Peyer's patch (tissue), 4 donors: ENCODE data around the gene ZSCAN21. TPM values are rescaled to one million over a fixed set of nuclear protein-coding genes. Genes with fewer than 3 reads are reported as not detected.

Experiments used
- DNase-seq, 3 donors: peaks; one replicate each; pipeline ENCODE4 v3.0.0-alpha.2; 2017 to 2019
- H3K27ac ChIP-seq, 4 donors: fragments of 200-600 bp; sonication (generic); one replicate each; pipeline ENCODE4 v1.5.1; 2016 to 2019
- H3K27me3 ChIP-seq, 2 donors: fragments of 200-600 bp; sonication (generic); one replicate each; pipeline ENCODE4 v1.5.1; 2019
- H3K36me3 ChIP-seq, 3 donors: fragments of 200-600 bp; sonication (generic); one replicate each; pipeline ENCODE4 v1.5.1; 2016 to 2019
- H3K4me1 ChIP-seq, 4 donors: fragments of 200-600 bp; sonication (generic); one replicate each; pipeline ENCODE4 v1.5.1; 2016 to 2019
- H3K4me3 ChIP-seq, 4 donors: fragments of 200-600 bp; sonication (generic); 1 replicate in 3 of 4; 2 replicates in 1 of 4; pipeline ENCODE4 v1.5.1; 2016 to 2019; ENCODE audit warnings: mild to moderate bottlenecking in 1 of 4
- H3K9me3 ChIP-seq, 4 donors: fragments of 200-600 bp; sonication (generic); one replicate each; pipeline ENCODE4 v1.5.1; 2016 to 2019; ENCODE audit warnings: mild to moderate bottlenecking in 1 of 4
- CTCF ChIP-seq, 6 experiments: fragments of 450-650 bp in 4 of 6; fragments of 200-600 bp in 2 of 6; sonication (generic) in 1 of 6; IDR thresholded peaks; one replicate each; pipeline ENCODE4 v1.5.1; 2017 to 2019; ENCODE audit warnings: antibody characterized with exemption in 6 of 6, mild to moderate bottlenecking in 3 of 6, moderate library complexity in 1 of 6
- POLR2A ChIP-seq, 2 donors: fragments of 450-650 bp; IDR thresholded peaks; one replicate each; pipeline ENCODE4 v1.5.1; 2017; ENCODE audit warnings: antibody characterized with exemption in 2 of 2, mild to moderate bottlenecking in 2 of 2, moderate library complexity in 2 of 2
- total RNA-seq, 4 donors: library from RNA; depleted of rRNA; stranded (reverse); fragments of >200 nt; gene quantifications; one replicate each; pipeline ENCODE4 v1.1.0, GENCODE V29; 2016

ZSCAN21 gene
- total RNA-seq, 4 donors from 2014 or later = 8.4 to 30.5 (median 12.0) TPM

- Histone ChIP-seq H3K27ac (no peak overlapping the region), H3K4me3 (no peak overlapping the region), H3K36me3 (peaks cover 5 to 76% (median 14%) of the 10 kb centered on the region in 3 donors), H3K9me3 (peaks cover 0 to 25% (median 11%) of the 10 kb centered on the region in 4 donors), H3K27me3 (no peaks in the 10 kb centered on the region), H3K4me1 (peaks cover 0 to 41% (median 4%) of the 10 kb centered on the region in 4 donors)
- TF ChIP-seq POLR2A (IDR thresholded peaks at IDR 0.05) (no peak), CTCF (IDR thresholded peaks at IDR 0.05) (no peak)
- DNase-seq = no peak
Measured at GRCh38 chr7:100075418-100075817, 25.8 kb downstream of the ZSCAN21 start.

DNA sequence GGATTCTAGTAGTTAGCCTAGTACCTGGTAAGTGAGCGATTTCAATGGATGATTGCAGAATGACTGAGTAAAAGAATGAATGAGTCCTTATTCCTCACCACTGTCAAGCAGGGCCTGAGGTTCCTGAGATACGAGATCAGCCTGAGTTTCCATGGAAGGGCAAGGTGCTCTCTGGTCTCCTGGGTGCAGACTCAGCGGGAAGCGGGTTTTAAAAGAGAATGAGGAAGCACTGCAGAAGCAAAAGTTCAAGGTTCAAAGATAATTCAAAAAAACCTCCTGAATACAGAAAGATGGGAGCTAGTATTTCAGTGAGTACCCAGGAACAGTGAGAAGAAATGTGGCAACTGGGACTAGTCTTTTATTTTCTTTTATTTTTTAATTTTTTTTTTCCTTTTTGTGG, 27.6 kb downstream of the ZSCAN21 start:
- Histone ChIP-seq H3K4me3 (no peak overlapping the region), H3K27ac (peak overlapping the region in 3 of 4 donors; percentile 26 to 90 (median 47)), H3K27me3 (no peaks in the 10 kb centered on the region), H3K4me1 (peaks cover 0 to 44% (median 7%) of the 10 kb centered on the region in 4 donors), H3K36me3 (peaks cover 0 to 58% (median 8%) of the 10 kb centered on the region in 3 donors), H3K9me3 (peaks cover 0 to 9% (median under 1%) of the 10 kb centered on the region in 4 donors)
- DNase-seq = peak in 1 of 3 donors; percentile 71
- TF ChIP-seq CTCF (IDR thresholded peaks at IDR 0.05) = no peak
- no peak for TF ChIP-seq POLR2A (IDR thresholded peaks at IDR 0.05)

- H3K4me3 ChIP-seq = peak overlapping the region in 2 of 4 donors; percentile 86 to 90
- H3K27me3 ChIP-seq = no peaks in the 10 kb centered on the region
- TF ChIP-seq POLR2A (IDR thresholded peaks at IDR 0.05) = peak; percentile 69 to 91
- TF ChIP-seq CTCF (IDR thresholded peaks at IDR 0.05) = no peak
- H3K4me1 ChIP-seq = peaks cover 0 to 48% (median 12%) of the 10 kb centered on the region in 4 donors
- no peaks in the 10 kb centered on the region for H3K9me3 ChIP-seq
- DNase-seq = peak in 2 of 3 donors; percentile 73 to 86
- peaks cover 0 to 40% (median 2%) of the 10 kb centered on the region in 3 donors for H3K36me3 ChIP-seq
- H3K27ac ChIP-seq = peak overlapping the region in 3 of 4 donors; percentile 90 to 94 (median 91)
Measured at GRCh38 chr7:100079024-100079560, 29.5 kb downstream of the ZSCAN21 start.

GRCh38 chr7:100080907-100081534, 31.4 kb downstream of the ZSCAN21 start:
- Histone ChIP-seq H3K27ac (peak overlapping the region; percentile 82 to 94 (median 90)), H3K4me1 (peaks cover 0 to 48% (median 12%) of the 10 kb centered on the region in 4 donors), H3K9me3 (no peaks in the 10 kb centered on the region), H3K27me3 (no peaks in the 10 kb centered on the region), H3K4me3 (peak overlapping the region; percentile 76 to 96 (median 88)), H3K36me3 (peaks cover 0 to 20% (median 0%) of the 10 kb centered on the region in 3 donors)
- no peak for DNase-seq
- TF ChIP-seq CTCF (IDR thresholded peaks at IDR 0.05) (no peak), POLR2A (IDR thresholded peaks at IDR 0.05) (no peak)

GRCh38 chr7:100081535-100082102, 32.0 kb downstream of the ZSCAN21 start, which contains the start of gene ZNF3:
Gene ZNF3, minus strand, starts transcription at chr7:100081723. Its CDS starts 4,366 bp downstream, at chr7:100077357.
- H3K9me3 ChIP-seq = no peaks in the 10 kb centered on the region
- peaks cover 0 to 14% (median 0%) of the 10 kb centered on the region in 3 donors for H3K36me3 ChIP-seq
- DNase-seq = peak; percentile 97 to 99 (median 98)
- TF ChIP-seq POLR2A (IDR thresholded peaks at IDR 0.05) (peak; percentile 80 to 87), CTCF (IDR thresholded peaks at IDR 0.05) (peak; percentile 94 to 97 (median 96))
- H3K27me3 ChIP-seq = no peaks in the 10 kb centered on the region
- H3K4me3 ChIP-seq = peak within 1 kb of the TSS; percentile 76 to 96 (median 88)
- H3K27ac ChIP-seq = peak within 1 kb of the TSS; percentile 82 to 94 (median 90)
- peaks cover 0 to 42% (median 12%) of the 10 kb centered on the region in 4 donors for H3K4me1 ChIP-seq
